OCI-M1 (cell line): ENCODE results near the gene FASN.

ENCODE experiments used
- DNase-seq: peaks from one replicate; lab custom pipeline; 2025; lab: John Stamatoyannopoulos, UW

FASN gene

GRCh38 chr17:82101301-82101715 is 3.3 kb upstream of the FASN start:
- no peak for DNase-seq

GRCh38 chr17:82100502-82101298 is 2.7 kb upstream of the FASN start:
- DNase-seq = no peak

- DNase-seq = no peak
Observed at GRCh38 chr17:82098939-82099763, 1.1 kb upstream of the FASN start.

- no peak for DNase-seq
Observed at GRCh38 chr17:82097919-82098168, 192 bp downstream of the FASN start.

- DNase-seq = peak; percentile 74
Observed at GRCh38 chr17:82097184-82097918, 685 bp downstream of the FASN start.

- DNase-seq = no peak
Observed at GRCh38 chr17:82096709-82097183, 1.3 kb downstream of the FASN start.

- DNase-seq = no peak
Observed at GRCh38 chr17:82095777-82096708, 2.0 kb downstream of the FASN start.

GRCh38 chr17:82094931-82095776 is 2.9 kb downstream of the FASN start:
- DNase-seq = no peak

- no peak for DNase-seq
Observed at GRCh38 chr17:82092995-82093751, 4.9 kb downstream of the FASN start.

- DNase-seq = no peak
Observed at GRCh38 chr17:82092628-82092994, 5.4 kb downstream of the FASN start.

GRCh38 chr17:82092094-82092586 is 5.9 kb downstream of the FASN start:
- DNase-seq = no peak

GRCh38 chr17:82091264-82092066 is 6.6 kb downstream of the FASN start:
- DNase-seq = no peak

GRCh38 chr17:82090549-82091263 is 7.3 kb downstream of the FASN start:
- no peak for DNase-seq

- DNase-seq = no peak
Observed at GRCh38 chr17:82089723-82090548, 8.1 kb downstream of the FASN start.

GRCh38 chr17:82088838-82089722 is 9.0 kb downstream of the FASN start:
- no peak for DNase-seq
